DMS153 treated with DMSO at 0.1 percent for 48 hours (cell line): ENCODE data around the gene RAD51B.
"Not testable (repeated sequence)": the region's sequence is repeated elsewhere in the genome, so short reads cannot be mapped to it uniquely, and the experiment has no call there.

Source experiments
- DNase-seq: peaks from one replicate; lab custom pipeline; 2025; ENCODE audit not compliant: unreplicated experiment; lab: John Stamatoyannopoulos, UW

The RAD51B gene

DNA sequence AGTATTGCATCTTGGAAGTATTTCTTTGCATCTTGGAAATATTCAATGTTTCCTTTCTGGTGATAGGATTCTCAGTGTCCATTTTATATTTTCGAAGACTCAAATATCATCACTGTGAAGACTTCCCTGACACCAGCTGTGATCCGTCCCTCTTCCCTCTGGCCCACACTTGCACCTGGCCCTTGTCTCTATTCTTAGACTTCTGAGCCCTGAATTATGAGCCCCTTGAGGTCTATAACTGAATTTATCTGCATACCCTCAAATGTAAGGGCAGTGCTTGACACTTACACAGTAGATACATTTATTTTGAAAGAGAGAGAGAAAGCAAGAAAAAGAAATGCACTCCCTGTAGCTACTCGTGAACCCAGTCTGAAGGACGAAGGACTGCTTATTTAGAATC lies 596.6 kb downstream of the RAD51B start:
- no peak for DNase-seq

DNA sequence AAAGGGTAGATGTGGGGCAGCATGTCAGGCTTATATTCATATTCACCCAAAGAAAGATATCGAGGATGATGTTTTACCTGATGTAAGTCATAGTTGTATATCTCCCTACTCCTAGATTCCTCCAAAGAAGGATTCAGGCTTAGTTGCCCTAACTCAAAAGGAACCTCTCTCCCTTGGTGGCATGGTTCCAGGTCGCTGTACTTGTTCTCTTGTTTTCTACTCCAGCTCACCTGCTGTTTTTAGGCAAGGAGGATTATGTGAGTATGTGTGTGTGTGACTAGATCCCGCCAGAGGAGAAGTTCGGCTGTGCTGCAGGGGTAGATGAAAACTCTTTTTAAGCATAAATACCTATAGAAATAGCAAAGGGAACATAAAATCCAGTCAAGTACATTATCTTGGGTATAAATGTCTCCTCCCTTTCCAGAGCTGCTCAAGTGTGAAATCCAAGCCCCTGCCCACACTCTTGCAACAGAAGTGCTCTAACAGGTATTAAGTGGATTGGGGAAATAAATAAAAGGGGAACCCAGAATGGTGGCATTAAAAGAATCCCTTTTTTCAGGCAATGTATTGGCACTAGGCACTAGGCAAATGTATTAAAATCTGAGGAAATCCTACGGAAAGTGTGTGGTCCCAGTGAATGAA lies 597.6 kb downstream of the RAD51B start:
- no peak for DNase-seq

DNA sequence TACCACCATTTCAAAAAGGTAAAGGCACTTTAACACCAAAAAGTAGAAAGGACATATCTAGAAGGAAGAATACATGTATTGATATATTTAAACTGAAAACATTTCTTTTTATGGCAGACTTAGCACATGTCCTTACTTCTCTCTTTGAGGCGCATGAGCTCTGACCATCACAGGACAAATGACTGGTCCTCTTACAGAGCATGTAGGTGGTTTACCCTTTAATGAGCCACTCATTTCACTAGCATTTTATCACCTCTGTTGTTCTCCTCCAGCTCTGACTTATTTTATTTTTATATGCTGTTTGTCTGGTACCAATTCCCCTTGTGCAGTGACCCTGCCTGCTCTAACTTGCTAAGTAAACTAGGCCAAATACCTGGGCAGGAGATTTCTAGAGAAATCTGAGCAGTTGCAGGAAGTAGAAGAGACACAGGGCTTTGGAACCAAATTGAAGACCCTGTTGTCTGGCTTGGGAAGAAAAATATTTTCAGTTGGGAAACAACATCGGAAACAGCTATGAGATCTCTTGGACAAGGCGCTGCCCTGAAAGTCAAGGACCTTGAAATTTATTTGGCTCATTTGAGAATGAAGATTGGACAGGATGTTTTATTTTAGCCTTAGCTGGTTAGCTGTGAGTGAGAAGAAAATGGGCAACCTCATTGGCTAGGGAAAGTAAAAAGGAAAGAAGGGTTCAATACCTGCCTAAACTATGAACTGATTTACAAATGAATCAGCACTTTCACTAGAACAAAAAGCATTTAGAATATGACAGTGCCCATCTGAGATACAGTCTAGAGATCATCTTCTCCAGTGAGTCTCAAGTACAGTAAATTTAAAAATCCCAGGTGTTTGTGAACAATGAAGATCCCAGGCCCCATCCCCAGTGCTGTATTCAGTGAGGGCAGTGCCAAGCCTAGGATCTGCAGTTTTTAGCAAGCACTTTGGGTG lies 598.9 kb downstream of the RAD51B start:
- no peak for DNase-seq

GRCh38 chr14:68420350-68420749 lies 600.8 kb downstream of the RAD51B start:
- no peak for DNase-seq

GRCh38 chr14:68421116-68421515 lies 601.5 kb downstream of the RAD51B start:
- no peak for DNase-seq

- no peak for DNase-seq
Measured at GRCh38 chr14:68423686-68424085, 604.1 kb downstream of the RAD51B start.

DNA sequence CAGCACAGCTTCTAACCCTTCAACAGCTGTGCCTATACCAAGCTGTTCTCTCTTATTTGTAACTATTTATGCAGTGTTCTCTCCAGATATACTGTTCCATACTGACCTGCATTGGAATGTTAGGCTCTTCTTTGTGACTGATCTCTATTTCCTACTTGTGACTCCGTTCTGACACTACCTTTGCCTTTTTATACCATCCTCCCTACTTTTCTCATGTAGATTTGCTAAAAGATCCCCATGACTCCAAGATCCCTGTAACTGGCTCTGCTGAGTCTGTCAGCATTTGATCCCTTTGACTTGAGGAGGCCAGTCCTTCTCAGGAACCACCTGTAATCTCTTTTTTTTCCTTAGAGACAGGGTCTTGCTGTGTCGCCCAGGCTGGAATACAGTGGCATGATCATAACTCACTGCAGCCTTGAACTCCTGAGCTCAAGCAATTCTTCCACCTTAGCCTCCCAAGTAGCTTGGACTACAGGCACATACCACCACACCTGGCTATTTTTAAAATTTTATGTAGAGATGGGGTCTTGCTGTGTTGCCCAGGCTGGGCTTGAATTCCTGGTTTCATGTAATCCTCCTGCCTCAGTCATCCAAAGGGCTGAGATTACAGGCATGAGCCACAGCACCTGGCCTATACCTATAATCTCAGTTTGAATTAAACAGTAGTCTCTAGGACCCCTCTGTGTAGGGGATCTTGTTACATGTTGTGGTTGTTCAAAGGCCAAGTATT lies 605.0 kb downstream of the RAD51B start:
- no peak for DNase-seq

DNA sequence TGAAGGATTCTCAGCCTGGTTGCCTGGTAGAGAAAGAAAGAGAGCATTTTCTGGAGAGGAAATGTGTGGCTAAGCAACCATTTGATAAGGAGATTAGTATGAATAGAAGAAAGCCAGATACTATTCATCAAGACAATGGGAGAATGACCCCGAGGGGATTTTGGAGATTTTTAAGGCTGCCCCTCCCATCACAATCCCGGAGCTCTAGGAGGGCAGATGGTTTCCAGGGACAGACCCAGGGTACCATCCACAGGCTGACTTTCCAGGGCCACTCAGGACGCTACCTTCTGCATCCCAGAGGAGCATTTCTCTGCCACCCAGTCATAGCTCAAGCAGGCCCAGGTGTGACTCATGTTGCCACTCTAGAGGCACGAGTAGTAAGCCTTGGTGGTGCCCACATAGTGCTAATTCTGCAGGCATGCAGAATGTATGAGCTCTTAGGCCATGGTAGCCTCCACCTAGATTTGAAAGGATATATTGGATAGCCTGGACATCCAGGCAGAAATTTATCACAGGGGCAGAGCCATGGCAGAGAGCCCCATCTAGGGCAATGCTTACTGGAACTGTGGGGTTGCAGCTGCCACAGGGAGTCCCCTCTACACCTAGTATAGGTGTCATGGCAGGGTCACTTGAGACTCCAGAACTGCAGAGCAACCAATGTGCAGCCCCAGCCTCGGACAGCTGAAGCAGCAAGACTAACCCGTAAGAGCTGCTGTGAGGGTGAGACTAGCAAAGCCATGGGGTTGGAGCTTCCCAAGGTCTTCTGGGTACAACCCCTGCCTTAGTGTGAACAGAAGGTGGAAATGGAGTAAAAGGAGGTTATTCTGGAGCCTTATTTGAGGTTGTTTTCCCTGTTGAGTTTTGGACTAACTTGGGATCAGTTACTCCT lies 607.3 kb downstream of the RAD51B start:
- no peak for DNase-seq

DNA sequence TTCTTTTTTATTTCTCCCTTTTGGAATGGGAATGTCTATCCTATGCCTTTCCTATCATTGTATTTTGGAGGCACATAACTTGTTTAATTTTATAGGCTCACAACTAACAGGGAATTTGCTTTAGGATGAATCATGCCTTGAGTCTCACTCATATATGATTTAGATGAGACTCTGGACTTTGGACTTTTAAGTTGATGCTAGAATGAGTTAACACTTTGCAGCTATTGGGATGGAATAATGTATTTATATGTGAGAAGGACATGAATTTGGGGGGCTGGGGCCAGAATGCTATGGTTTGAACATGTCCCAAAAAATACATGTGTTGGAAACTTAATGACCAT lies 607.9 kb downstream of the RAD51B start:
- DNase-seq = no peak

DNA sequence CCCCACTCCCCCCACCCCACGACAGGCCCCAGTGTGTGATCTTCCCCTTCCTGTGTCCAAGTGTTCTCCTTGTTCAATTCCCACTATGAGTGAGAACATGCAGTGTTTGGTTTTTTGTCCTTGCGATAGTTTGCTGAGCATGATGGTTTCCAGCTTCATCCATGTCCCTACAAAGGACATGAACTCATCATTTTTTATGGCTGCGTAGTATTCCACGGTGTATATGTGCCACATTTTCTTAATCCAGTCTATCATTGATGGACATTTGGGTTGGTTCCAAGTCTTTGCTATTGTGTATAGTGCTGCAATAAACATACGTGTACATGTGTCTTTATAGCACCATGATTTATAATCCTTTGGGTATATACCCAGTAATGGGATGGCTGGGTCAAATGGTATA lies 609.3 kb downstream of the RAD51B start:
- DNase-seq = not testable (repeated sequence)

DNA sequence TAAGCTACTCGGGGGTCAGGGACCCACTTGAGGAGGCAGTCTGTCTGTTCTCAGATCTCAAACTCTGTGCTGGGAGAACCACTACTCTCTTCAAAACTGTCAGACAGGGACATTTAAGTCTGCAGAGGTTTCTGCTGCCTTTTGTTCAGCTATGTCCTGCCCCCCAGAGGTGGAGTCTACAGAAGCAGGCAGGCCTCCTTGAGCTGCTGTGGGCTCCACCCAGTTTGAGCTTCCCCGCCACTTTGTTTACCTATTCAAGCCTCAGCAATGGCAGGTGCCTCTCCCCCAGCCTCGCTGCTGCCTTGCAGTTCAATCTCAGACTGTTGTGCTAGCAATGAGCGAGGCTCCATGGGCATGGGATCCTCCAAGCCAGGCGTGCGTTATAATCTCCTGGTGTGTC lies 614.6 kb downstream of the RAD51B start:
- DNase-seq = not testable (repeated sequence)

DNA sequence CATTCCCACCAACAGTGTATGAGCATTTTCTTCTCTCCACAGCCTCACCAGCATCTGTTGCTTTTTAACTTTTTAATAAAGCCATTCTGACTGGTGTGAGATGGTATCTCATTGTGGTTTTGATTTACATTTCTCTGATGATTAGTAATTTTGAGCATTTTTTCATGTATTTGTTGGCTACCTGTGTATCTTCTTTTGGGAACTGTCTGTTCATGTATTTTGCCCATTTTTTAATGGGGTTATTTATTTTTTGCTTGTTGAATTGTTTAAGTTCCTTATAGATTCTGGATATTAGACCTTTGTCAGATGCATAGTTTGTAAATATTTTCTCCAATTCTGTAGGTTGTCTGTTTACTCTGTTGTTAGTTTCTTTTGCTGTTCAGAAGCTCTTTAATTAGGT lies 616.1 kb downstream of the RAD51B start:
- DNase-seq = not testable (repeated sequence)

GRCh38 chr14:68439676-68440075 lies 620.1 kb downstream of the RAD51B start:
- DNase-seq = no peak

GRCh38 chr14:68440820-68441219 lies 621.2 kb downstream of the RAD51B start:
- DNase-seq = no peak

- DNase-seq = no peak
Measured at GRCh38 chr14:68441542-68441941, 622.0 kb downstream of the RAD51B start.

GRCh38 chr14:68442828-68443629 lies 623.5 kb downstream of the RAD51B start:
- no peak for DNase-seq

GRCh38 chr14:68444449-68445168 lies 625.0 kb downstream of the RAD51B start:
- DNase-seq = no peak

GRCh38 chr14:68446243-68447040 lies 626.9 kb downstream of the RAD51B start:
- DNase-seq = no peak
